NCI-H1417 (cell line): ENCODE measurements around the gene CHMP5.
A peak's percentile ranks its signal among the peaks of the same experiment; 100 is the strongest.

ENCODE experiments used
- DNase-seq, 3 experiments: peaks; one replicate each; lab custom pipeline; 2025; lab: John Stamatoyannopoulos, UW

The CHMP5 gene

DNA sequence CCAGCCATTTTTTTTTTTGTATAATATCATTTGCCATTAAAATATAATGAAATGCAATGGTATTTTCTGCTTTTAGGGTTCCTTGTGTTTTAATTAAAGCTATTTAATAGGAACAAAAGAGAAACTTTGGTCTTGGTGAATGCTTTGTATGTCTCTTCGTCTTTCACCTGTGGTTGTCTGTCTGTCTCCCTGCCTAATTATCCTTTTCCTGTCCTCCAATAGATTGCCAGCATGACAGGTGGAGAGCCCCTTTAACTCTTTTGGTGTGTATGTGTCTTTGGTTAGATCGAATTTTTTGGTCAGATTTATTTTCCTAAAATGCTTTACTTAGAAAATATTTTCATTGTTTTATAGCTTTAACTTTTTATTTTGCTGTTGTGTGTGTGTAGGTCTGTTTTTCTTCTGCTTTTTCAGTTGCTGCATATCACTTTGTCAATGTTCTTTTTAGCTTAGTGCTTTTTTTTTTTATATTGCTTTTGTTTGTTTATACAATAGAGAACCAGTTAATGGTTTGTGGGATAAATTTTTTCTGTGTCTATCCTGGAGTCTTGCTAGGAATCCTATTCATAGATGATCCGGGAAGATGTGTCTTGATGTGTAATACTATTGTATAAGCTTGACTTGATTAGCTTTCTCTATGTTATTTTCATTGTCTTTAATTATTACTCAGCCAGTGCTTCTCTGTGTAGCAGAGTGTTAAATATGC, 8.6 kb downstream of the CHMP5 start:
- DNase-seq: no peak

DNA sequence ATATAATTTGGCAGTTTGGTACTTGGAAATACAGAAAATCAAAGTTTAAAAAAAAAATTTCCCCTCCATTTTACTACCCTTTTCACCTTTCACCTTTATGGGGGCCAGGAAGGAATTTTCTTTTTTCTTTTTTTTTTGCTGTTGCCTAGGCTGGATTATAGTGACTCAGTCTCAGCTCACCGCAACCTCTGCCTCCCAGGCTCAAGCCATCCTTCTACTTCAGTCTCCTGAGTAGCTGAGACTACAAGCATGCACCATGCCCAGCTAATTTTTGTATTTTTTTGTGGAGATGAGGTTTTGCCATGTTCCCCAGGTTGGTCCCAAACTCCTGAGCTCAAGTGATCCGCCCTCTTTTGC, 9.1 kb downstream of the CHMP5 start:
- DNase-seq: no peak

DNA sequence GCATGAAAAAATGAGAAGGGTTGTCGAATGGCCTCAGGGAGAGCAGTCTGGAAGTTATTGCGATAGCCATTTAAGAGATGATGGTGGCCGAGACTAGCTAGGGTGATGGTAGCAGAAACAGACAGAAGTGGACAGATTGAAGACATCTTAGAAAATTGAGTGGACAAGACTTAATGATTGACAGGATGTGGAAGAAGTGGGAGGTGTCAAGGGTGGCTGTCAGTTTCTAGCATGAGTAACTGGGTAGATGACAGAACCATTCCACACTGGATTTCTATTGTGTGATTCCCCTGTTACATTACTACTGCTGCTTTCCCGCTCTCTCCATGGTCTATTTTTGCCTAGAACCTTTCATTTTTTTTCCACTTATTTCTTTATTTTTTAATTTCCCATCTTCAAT, 12.6 kb downstream of the CHMP5 start:
- DNase-seq: no peak

DNA sequence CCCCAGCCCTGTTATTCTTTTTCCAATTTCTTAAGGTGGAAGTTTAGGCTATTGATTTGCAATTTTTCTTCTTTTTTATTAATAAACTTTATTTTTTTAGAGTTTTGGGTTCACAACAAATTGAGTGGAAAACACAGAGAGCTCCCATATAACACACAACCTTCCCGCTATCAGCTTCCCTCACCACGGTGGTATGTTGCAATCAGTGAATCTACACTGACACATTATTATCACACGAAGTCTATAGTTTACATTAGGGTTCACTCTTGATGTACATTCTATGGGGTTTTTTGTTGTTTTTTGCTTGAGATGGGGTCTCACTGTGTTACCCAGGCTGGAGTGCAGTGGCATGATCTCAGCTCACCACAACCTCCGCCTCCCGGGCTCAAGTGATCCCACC, 20.7 kb downstream of the CHMP5 start:
- DNase-seq: no peak

DNA sequence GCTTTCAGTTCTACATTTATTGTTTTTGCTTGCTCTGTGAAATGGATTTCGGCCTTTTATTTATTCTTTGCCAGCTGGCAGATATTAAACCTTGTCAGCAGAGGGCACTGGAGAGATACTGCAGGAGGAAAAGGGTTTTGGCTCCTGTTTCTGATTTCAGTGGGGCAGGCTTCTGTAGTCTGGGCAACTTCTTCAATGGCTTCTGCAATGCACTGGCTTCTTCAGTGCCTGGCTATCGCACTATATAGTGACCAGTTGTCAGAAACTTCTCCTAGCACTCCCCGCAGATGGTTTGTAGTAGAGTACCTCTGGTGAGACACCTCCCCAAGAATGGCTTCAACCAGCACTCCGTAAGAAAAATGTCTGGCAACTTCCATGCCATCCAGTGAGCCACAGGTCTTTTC, 22.2 kb downstream of the CHMP5 start:
- peak; percentile 5 to 64 (median 12) for DNase-seq

DNA sequence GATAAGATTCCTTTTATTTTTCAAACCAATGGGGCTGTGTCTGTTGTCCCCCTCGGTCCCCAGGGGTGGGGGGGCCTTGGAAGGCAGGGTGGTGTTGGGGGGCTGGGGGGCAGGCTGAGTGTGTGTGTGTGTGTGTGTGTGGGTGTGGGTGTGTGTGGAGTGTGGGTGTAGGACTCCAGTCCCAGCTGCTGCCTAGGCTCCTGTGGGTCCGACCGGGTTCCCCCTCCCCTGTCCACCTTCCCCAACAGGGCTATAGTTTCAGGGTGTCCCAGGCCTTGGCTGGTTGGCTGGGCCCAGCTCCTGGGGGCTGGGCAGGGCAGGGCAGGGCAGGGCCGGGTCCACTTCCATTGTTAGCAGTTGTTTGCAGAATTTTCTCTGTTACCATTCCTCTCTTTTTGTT, 23.4 kb downstream of the CHMP5 start:
- no peak for DNase-seq

DNA sequence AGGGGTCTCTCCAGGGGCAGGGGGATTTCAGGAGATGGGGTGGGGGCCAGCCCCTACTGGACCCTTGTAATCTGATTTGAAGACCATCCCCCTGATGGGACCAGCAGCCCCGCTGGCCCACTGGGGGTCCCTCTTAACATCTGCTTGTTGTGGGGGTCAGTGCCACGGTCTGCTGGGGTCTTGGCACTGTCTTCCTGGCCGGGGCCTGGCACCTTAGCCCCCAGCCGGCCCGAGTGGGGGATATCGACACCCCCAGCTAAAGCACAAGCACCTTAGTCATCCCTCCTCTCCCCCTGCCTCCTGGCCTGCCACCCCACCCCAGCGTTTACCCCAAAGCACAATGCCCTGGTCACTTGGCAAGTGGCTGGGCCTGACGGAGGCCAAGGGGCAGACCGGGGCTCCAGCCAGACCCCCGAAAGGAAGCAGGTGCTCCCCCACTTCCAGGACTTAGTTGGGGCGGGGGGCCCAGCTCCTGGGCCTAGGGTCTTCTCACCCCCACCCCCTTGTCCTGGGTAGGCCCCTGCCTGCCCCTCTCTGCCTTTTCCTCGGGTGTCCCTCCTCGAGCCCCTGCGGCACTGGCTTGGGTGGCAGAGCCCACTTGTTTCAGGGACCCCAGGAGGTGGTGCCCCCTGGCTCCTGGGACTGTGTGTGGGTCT, 24.1 kb downstream of the CHMP5 start:
- no peak for DNase-seq

DNA sequence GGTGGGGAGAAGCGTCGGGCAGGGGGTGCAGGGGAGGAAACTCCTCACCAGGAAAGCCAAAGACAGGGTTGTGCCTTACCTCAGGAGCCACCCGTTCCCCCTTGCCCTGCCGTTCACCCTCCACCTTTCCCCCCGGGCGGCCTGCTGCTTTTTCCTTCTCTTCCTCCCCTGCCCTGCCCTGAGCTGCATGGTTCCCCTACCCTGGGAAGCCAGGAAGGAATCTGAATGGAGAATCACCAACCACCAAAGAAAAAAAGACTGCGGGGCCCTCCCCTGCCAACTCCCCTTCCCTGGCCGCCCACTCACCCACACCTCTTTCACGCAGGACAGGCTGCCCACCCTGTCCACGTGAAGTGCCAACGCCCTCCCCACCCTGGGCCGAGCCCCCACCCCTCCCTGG, 24.6 kb downstream of the CHMP5 start:
- DNase-seq: peak in 1 of 3 experiments; percentile 22

DNA sequence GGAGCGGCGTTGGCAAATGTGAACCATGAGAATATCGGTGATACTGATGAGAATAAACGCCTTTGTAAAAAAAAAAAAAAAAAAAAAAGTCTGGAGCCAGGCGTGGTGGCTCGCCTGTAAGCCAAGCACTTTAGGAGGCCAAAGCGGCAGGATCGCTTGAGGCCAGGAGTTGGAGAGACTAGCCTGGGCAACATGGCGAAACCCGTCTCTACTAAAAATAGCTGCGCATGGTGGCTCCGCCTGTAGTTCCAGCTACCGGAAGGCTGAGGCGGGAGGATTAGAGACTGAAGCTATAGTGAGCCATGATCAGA, 25.0 kb downstream of the CHMP5 start:
- DNase-seq: no peak

DNA sequence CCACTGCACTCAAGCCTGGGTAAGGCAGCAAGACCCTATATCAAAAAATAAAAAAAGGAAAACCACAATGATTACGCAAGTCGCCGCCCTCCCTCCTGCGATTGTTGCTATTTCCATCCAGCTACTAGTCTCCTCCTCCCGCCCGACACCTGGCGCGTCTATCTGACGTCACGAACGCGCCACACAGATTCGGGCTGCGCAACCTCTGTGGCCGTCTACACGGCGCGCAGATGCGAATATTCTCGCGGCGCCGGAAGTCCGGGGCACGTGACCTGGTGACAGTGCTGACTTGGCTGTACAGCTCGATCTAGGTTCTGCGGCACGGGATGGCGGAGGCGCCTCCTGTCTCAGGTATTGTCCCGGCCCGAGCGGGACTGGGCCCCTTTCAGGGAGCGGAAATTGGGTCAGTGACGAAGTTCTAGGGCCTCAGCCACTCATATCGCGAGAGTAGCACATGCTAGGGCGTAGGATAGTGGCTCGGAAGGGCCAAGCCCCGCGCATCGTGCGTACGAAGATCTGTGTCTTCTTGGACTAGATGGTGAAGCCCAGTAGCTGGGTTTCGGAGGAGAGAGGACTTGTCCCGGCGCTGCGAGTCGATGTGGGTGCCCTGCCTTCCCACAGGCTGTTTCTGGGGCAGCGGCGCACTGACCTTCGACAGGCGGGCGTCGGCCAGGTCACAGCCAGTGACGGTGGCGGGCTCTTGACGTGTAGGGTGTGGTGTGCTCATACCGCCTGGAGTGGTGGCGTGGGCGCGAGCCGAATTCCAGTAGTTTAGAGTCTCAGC, 25.6 kb downstream of the CHMP5 start, which contains the start of gene NFX1:
Gene NFX1, plus strand, starts transcription at position 270 of the 784 bp plus-strand sequence. Its CDS starts 57 bp downstream, at position 327.
- DNase-seq: peak; percentile 90 to 95 (median 91)

DNA sequence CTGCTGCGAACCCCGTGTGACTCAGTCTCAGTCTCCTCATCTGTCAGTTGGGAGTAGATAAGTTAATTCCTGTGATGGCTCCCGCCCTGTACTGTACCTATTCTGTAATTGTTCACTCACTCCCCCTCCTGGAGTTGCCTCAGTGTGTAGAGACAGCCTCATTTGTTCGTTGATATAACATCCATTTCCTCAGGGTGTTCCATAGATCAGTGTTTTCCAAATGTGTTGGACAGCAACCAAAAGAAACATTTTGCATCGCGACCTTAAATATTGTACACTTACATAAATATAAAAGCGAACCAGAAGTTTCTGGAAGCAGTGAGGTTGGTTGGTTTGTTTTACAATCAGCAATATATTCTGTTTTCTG, 26.2 kb downstream of the CHMP5 start:
- no peak for DNase-seq

DNA sequence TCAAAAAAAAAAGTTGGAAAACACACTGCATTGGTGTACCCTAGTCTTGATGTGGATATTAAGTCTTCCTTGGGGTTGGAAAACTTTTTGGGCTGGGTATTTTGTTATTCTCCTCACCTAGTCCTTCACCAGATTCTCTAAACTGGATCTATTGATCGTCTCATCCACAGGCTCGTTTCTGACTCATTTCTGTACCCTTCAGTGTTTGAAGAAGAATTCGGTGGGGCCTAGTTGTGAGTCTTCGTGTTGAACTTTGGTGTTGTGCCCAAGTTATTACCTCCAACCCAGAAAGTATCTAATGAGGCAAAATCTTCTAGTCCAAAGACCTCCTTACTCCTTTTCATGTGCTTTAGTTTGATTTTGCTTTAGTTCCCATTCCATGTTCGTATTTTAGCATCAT, 27.1 kb downstream of the CHMP5 start:
- no peak for DNase-seq

DNA sequence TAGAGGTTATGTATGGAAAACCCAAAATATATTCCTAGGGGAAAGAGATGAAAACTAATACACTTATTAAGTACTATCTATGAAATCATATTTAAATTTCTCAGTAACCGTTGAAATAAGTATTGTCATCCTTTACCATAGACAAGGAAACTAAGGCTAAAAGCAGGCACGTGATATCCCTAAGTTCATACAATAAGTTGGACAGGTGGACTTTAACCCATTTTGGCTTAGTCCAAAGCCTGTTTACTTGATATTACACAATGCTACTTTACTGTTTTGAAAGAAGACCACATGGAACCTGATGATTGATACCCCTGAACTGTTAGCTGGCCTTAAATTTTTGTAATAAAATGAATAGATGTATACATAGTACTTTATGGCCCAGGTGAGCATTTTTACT, 28.9 kb downstream of the CHMP5 start:
- DNase-seq: no peak

DNA sequence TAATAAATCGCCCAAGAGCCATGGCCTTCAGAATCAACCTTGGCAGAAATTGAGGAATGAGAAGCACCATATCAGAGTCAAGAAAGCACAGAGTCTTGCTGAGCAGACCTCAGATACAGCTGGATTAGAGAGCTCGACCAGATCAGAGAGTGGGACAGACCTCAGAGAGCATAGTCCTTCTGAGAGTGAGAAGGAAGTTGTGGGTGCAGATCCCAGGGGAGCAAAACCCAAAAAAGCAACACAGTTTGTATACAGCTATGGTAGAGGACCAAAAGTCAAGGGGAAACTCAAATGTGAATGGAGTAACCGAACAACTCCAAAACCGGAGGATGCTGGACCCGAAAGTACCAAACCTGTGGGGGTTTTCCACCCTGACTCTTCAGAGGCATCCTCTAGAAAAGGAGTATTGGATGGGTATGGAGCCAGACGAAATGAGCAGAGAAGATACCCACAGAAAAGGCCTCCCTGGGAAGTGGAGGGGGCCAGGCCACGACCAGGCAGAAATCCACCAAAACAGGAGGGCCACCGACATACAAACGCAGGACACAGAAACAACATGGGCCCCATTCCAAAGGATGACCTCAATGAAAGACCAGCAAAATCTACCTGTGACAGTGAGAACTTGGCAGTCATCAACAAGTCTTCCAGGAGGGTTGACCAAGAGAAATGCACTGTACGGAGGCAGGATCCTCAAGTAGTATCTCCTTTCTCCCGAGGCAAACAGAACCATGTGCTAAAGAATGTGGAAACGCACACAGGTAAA, 30.0 kb downstream of the CHMP5 start:
- DNase-seq: no peak

DNA sequence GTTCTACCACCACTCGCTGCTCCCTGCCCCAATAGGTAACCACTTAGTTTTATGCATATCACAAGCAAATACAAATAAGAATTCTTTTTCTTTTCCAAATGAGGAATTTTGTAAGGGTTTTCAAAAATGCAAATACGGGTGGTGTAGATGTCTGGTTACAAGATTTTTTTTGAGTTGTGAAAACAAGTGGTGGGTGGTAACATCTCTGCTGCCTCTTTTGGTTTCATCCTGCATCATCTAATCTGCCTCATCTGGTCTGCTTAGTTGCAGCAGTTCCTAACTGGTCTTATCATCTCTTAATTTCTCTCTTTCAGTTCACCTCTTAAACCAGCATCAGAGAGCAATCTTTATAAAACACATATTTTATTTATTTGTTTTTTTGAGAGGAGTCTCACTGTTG, 30.7 kb downstream of the CHMP5 start:
- no peak for DNase-seq

DNA sequence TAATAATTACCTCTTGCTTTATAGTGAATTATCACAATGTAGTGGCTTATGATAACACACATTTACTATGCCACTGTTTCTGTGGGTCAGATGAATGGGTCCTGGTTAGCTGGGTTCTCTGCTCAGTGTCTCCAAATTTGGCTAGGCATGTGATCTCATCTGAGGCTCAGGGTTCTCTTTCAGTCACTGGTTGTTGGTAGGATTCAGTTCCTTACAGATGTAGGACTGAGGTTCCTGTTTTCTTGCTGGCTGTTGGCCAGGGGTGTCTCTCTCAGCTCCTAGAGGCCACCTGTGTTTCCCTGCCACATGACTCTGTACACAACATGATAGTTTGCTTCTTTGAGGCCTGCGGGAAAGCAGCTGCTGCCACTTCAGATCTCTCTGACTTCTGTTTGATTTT, 32.6 kb downstream of the CHMP5 start:
- DNase-seq: peak in 2 of 3 experiments; percentile 1

DNA sequence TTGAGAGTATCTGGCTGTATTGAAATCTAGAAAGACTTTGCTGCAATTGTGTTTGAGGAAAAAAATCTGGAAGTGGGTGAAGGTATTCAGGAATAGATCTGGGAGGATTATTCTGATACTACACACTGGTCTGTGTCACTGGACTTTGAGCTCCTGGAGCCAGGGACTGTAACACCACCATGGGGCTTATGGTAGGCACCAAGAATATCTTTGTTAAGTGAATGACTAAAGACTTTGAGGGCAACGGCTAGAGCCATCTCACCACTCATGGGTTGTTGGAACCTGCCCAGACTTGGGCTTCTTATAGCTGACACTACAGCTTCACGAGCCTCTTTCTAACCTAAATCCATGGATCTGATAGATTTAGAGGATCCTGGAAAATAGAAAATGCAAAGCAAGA, 35.7 kb downstream of the CHMP5 start:
- no peak for DNase-seq

DNA sequence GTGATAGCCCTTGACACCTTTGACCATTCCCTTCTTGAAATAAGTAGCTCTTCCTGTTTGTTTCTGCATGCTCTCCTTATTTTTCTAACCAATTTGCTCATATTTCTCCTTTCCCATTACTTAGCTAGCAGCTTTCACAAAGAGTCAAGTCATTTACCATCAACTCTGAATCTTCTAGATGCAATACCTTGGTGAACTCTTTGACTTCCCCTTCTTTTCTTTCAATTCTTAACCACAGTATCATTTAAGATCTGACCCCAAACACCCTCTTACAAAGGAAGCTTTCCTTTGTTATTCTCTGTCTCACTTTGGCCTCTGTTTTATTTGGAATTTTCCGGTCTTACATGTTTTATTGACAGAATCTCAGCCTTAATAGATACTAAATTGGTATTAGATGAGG, 39.5 kb downstream of the CHMP5 start:
- DNase-seq: no peak

DNA sequence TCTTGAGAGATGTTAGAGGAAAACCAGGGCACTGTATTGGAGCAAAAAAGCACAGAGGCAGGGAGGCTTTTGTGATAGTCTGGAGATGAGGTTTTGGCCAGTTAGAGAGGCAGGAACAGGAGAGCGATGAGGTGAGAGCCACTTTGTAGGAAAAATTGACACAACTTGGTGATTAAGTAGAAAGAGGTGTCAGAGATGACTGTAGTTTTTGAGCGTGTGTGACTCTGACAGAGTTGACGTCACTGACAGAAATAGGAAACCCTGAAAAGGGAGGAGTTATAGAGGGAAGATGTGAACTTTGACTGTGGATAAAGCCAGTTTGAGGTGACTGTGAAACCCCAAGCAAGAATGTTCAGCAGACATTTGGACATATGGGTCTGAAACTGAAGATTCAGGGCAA, 41.2 kb downstream of the CHMP5 start:
- no peak for DNase-seq

DNA sequence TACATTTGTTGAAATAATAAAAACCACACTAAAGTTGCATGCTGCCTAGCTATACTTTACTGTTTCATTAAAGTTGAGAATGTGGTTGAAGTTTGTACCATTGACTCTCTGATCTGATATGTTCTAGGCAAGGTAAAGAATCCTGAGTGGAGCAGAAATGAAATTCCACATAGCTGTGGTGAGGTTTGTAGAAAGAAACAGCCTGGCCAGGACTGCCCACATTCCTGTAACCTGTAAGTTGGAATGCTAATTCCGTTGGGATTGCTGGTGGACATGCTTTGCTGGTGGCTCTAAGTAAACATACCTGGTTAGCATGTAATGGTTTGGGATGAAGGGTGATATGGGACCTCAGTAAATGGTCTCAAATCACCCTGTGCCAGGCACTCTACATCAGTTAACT, 42.2 kb downstream of the CHMP5 start:
- no peak for DNase-seq

DNA sequence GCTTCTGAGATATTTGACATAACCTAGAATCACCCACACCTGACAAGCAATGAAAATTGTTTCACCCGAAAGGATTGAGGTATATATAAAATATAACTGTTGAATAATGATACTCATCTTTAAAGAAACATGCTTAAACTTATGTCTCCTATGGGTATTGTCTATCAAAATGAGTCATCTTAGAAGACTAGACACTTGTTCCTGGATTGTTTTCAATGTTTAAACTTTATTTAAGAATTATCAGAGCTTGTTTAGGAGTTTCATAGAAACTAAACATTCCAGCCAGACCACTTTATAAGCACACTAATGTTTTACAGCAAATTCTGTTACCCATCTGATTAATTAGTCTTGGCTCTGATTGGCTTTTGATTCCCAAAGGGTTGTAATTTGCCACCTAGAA, 45.1 kb downstream of the CHMP5 start:
- no peak for DNase-seq

DNA sequence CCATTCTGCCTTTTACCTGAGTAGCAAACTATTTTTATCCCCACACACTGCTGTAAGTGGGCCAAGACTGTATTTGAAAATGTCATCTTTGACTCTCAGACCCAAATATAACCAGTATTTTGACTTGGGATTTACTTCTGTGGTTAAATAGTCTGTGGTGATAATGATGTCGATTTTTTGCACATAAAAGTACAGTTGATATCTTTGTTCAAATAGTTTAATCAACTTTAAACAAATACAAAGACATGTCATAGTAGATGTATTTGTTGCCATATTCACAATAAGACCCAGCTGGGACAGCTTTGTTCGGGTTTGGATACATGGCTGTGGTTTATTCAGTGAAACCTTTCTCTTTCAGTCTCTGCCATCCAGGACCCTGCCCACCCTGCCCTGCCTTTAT, 45.9 kb downstream of the CHMP5 start:
- DNase-seq: no peak

DNA sequence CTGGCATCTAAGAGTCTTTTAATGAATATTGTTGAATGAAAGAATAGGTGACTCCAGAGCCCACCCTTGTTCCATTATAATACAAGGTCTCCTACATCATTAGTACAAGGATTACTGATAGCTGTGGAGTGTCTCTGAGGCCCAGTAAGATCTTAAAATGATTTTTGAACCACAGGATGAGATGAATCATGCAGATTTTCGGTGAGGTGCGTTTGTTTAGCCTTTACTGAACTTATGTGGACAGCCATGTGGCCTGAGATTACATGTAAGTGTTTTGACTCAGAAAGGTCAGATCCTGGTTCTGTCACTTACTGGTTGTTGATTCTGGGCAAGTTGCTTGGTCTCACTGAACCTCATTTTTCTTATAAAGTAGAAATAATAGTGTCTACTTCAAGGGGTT, 47.1 kb downstream of the CHMP5 start:
- DNase-seq: no peak
